HG02870 (cell line): ENCODE measurements around the gene KRR1.
"Not testable (repeated sequence)": the region's sequence is repeated elsewhere in the genome, so short reads cannot be mapped to it uniquely, and the experiment has no call there.

Experiments
- ATAC-seq: cut with Tn5 transposase; IDR thresholded peaks from one replicate; pipeline ENCODE4 v1.9.1; 2021; ENCODE audit warnings: mild to moderate bottlenecking, moderate library complexity; ENCODE audit not compliant: unreplicated experiment

KRR1 gene

GRCh38 chr12:75526655-75527511, 15.5 kb upstream of the KRR1 start:
- peak; percentile 97 for ATAC-seq

- no peak for ATAC-seq
Measured at GRCh38 chr12:75525263-75525662, 13.9 kb upstream of the KRR1 start.

GRCh38 chr12:75522124-75522523, 10.7 kb upstream of the KRR1 start:
- not testable (repeated sequence) for ATAC-seq

GRCh38 chr12:75521224-75521623, 9.8 kb upstream of the KRR1 start:
- not testable (repeated sequence) for ATAC-seq

GRCh38 chr12:75509621-75510020, 1.8 kb downstream of the KRR1 start:
- ATAC-seq: no peak

GRCh38 chr12:75508159-75508558, 3.2 kb downstream of the KRR1 start:
- no peak for ATAC-seq

DNA sequence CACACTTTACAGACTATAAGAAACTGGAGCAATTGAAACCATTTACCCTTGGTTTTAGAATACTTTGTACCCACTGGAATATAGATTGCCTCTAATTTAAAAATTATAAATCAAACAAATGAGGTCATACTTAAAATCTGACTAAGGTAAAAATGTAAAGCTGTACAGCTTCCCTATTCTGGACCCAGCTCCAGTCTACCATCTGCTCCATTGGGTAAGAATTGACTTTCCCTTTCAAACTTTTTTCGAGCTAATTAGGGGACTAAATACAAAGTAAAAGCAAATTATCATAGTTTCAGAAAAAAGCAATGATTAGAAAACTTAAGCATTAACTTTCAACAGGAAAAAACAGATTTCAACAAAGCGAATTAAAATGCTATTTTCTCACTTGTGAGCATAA, 4.3 kb downstream of the KRR1 start:
- ATAC-seq: no peak

- no peak for ATAC-seq
Measured at GRCh38 chr12:75505706-75506312, 5.6 kb downstream of the KRR1 start.

DNA sequence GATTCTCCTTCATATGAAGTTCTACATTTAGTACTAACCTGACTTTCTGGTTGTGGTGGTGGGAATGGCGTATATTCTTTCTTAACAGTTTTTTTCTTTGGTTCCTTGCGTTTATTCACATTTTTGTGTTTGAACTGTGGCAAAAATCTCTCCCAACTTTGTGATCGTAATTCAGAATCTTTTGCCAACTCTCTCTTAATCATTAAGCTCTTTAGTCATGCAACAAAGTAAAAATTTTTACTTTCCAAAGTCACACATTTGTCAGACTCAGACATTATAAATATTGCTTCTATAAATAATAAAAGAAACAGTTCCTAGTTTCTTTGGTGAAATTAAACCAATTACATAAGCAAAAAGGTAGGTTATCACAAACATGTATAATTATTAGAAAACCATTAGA, 7.5 kb downstream of the KRR1 start:
- ATAC-seq: no peak

- ATAC-seq: no peak
Measured at GRCh38 chr12:75503459-75503858, 8.0 kb downstream of the KRR1 start.

DNA sequence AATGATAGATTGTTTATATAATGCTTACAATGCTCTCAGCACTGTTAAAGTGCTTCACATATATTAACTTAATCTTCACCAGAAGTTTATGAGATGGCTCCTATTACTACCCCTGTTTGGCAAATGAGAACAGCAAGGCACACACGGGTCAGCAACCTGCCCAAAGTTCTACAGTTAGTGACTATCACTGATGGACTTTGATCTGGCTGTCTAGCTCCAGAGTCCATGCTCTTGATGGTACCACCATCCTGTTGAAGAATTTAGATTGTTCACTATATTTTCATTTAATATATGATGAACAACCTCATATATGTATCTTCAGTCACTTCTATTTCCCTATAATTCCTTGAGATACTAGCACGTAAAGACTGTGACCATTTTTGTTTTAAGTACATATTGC, 20.2 kb downstream of the KRR1 start:
- no peak for ATAC-seq

DNA sequence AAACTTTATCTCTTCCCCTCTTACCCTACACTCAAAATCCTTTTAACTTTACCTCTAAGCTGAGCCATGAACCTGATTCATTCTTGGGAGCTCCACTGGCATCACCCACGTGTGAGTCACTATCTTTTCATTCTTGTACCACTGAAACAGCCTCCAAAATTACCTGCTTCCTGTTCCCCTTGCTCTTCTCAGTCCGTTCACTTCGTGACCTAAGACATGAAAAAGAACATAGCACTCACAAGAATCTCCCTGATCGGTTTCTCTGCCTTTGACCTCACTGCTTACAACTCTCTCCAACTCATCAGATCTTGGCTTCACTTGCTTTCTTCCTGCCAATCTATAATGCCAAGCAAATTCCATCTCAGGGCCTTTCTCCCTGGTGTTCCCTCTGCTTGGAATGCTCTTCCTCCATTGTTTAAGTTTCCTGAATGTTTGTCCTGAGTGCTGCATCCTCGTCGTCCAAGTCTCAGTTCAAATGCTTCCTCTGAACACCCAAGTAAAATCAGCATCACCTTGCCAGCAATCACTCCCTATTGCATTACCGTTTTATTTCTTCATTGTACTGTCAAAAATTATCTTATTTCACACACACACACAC, 21.7 kb downstream of the KRR1 start:
- peak; percentile 77 for ATAC-seq

DNA sequence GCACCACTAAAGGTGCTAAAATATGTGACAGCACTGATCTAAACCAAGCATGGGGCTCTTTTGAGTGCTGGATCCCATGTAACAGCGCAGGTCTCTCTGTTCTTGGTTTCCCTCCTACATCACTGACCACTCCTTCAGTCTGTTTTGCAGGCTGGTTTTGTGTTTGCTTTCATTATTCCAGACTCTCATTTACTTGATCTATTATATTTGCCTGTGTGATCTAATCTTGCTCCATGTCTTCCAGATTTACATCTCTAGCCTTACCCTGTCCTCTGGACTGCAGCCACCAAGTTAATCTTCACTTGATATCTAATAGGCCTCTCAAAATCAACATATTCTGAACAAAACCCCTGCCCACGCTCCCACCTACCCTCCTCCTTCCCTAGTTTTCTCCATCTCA, 22.2 kb downstream of the KRR1 start:
- no peak for ATAC-seq

DNA sequence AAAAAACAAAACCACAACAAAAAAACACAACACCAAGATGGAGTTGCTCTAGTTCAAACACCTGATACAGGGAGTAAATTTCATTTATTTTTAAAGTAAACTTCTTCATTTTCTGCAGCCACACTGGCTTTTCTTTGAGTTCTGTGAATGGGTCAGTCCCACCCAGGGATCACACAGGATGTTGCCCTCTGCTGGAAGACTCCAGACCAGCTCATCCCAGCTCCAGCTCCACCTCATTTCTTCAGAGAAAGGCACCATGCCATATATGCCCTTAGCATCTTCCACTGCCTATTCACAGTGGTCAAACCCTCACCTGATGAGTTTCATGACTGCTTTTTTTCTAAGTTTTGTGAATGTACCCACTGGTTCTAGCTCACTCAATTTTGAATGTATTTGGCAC, 22.9 kb downstream of the KRR1 start:
- ATAC-seq: peak; percentile 29

DNA sequence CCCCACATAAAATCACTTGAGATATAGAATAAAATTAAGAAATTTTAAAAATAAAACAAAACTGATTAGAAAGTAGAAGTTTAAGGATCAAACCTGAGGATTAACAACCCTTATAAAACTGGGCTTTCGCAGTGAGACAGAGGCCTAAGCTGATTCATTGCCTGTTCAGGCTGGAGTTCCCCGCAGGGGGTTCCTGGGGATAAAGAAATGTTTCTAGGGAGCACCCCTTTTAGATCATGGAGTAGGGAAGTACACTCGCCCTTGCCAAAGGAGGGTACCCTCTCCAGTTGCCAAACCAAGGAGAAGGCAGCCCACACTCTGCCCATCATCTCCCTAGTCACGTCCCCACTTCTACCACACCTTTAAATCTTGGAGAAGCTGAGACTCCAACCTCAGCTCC, 24.1 kb downstream of the KRR1 start:
- no peak for ATAC-seq

DNA sequence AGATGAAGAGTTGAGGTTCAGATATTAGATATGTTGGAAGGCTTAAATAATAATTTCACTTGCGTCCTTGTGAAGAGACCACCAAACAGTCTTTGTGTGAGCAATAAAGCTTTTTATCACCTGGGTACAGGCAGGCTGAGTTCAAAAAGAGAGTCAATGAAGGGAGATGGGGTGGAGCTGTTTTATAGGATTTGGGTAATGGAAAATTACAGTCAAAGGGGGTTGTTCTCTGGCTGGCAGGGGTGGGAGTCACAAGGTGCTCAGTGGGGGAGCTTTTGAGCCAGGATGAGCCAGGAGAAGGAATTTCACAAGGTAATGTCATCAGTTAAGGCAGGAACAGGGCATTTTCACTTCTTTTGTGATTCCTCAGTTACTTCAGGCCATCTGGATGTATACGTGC, 27.0 kb downstream of the KRR1 start:
- ATAC-seq: not testable (repeated sequence)

DNA sequence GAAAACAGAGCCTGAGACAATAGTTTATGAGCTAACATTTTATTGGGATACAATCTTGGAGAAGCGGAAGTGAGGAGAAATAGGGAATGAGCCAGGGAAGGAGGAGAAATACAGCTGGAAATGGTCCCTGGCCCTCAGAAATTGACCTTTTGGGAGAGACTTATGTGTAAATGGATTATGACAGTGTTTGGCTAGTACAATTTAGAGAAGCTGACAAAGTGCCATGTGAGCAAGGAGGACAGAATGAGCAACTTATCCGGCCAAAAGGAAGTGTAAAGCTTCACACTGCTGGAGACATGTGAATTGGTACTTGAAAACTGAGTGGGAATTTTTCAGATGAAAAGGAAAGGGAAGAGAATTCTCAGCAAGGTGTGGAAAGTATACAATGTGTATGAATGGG, 28.0 kb downstream of the KRR1 start:
- no peak for ATAC-seq

- ATAC-seq: no peak
Measured at GRCh38 chr12:75482646-75483045, 28.8 kb downstream of the KRR1 start.

- no peak for ATAC-seq
Measured at GRCh38 chr12:75481774-75482173, 29.6 kb downstream of the KRR1 start.

DNA sequence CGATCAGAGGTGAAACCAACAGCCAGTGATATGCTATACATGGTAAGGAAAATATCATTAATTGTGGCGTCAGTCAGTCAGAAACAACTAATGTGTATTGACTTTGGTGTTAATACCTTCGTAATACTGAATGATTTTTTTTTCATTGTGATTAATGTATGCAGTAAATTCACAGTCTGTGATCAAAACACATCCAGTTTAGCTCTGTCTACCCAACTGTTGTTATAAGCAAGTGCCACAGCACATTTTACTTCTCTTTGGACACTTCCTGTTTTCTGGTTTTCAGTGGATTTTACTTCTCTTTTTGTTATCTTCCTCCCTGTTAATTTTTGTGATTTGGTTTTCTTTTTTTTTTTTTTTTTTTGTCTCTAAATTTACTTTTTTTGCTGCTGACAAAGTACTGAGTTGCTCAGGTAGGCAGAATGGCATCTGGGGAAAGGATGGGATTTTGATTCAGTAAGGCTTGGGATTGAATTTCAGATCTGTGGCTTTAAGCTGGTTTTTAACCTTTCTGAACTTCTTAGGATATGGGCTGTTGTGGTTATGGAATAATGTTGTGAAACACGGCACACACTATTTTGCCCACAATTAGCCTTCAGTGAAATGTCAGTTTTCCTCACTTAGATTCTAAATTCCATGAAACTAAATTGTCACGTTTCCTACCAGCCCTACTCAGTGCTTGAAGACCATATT, 30.2 kb downstream of the KRR1 start:
- ATAC-seq: peak; percentile 19

GRCh38 chr12:75480469-75480949, 30.9 kb downstream of the KRR1 start, which contains the start of gene GLIPR1:
TSS of gene GLIPR1 (plus strand) at chr12:75480755. CDS start at chr12:75480881, 126 bp downstream.
- ATAC-seq: peak; percentile 93
